ENCODE data around the gene TCAIM. TPM values are rescaled to one million over a fixed set of nuclear protein-coding genes. Genes with fewer than 3 reads are reported as not detected.

Gene TCAIM
- total RNA-seq, 2 experiments from 2014 or later: 13.7 to 16.2 TPM

- Mint-ChIP-seq H3K9me3 (ENCODE audit: low read depth) (no peaks in the 10 kb centered on the region), H3K36me3 (no peaks in the 10 kb centered on the region), H3K4me3 (no peak overlapping the region), H3K27me3 (peaks cover 2% of the 10 kb centered on the region), H3K4me1 (no peaks in the 10 kb centered on the region), H3K27ac (no peak overlapping the region)
- CTCF ChIA-PET: no interaction called here
- ATAC-seq: no peak
- DNase-seq: no peak
Observed at GRCh38 chr3:44428910-44429309, 90.3 kb downstream of the TCAIM start.

- H3K4me3 Mint-ChIP-seq: no peak overlapping the region
- ATAC-seq: no peak
- peaks cover 2% of the 10 kb centered on the region for H3K27me3 Mint-ChIP-seq
Observed at GRCh38 chr3:44429459-44429858, 90.9 kb downstream of the TCAIM start.

GRCh38 chr3:44430466-44430865, 91.9 kb downstream of the TCAIM start:
- Mint-ChIP-seq H3K9me3 (ENCODE audit: low read depth) (no peaks in the 10 kb centered on the region), H3K27me3 (peaks cover 2% of the 10 kb centered on the region), H3K4me3 (no peak overlapping the region), H3K4me1 (no peaks in the 10 kb centered on the region), H3K36me3 (no peaks in the 10 kb centered on the region), H3K27ac (no peak overlapping the region)
- ATAC-seq (no peak), DNase-seq (no peak)
- CTCF ChIA-PET: no interaction called here

More at GRCh38 chr3:44429459-44429858, 90.9 kb downstream of the TCAIM start:
- H3K36me3 Mint-ChIP-seq: no peaks in the 10 kb centered on the region
- no peak for DNase-seq
- no peaks in the 10 kb centered on the region for H3K9me3 Mint-ChIP-seq (ENCODE audit: low read depth)
- no peaks in the 10 kb centered on the region for H3K4me1 Mint-ChIP-seq
- no peak overlapping the region for H3K27ac Mint-ChIP-seq
- CTCF ChIA-PET: no interaction called here

DNA sequence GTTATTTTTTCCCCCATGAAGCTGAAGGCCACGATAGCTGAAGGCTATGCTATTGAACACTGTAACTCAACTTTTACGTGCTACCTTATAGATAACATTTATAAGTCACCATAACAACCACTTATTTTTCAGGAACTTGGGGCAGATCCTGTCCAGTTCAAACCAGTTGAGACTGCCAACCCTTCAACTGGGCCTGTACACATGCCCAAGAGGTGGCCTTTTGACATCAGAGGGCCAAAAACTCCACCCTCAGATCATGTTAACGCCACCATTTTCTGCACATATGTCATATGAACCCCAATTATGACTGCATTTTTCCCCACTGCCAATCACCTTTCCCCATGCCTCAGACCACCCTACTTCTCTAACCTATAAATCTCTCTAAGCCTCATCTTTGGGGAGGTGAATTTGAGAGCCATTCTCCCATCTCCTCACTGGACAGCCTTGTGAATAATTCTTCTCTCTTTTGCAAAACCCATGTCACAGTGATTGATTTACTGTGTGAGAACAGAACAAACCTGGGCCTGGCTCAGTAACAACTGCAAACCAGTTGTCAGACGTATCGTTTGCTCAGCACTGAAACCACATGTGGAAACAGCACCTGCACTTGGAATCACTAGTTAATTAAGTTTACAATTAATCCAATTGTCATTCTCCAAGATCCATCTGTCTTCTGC, 96.4 kb downstream of the TCAIM start:
- no peak overlapping the region for H3K27ac Mint-ChIP-seq
- H3K27me3 Mint-ChIP-seq: no peaks in the 10 kb centered on the region

DNA sequence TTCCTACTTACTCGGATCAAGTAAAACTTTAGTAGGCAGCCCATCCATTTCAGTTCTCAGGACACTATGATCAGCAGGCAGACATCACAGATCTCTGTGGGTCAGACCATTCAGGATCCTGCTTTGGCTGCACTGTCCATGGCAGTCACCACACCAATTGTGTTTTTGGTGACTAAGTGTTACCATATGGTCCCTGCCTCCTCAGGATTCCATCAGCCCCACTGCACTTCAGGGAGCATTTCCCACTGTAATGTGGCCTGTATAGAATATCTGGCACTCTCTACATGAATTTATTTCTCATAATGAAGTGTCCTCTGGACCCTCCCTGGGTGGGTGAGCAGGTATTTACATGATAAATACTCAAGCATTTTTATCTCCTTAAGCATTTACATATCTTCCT, 97.6 kb downstream of the TCAIM start:
- no peaks in the 10 kb centered on the region for H3K27me3 Mint-ChIP-seq
- H3K27ac Mint-ChIP-seq: no peak overlapping the region
- ATAC-seq: no peak
- H3K4me3 Mint-ChIP-seq: no peak overlapping the region
- H3K9me3 Mint-ChIP-seq (ENCODE audit: low read depth): no peaks in the 10 kb centered on the region
- H3K36me3 Mint-ChIP-seq: peaks cover 13% of the 10 kb centered on the region
- CTCF ChIA-PET: no interaction called here
- H3K4me1 Mint-ChIP-seq: peaks cover 21% of the 10 kb centered on the region
- no peak for DNase-seq

More for the DNA sequence above, 96.4 kb downstream of the TCAIM start:
- Mint-ChIP-seq H3K9me3 (ENCODE audit: low read depth) (no peaks in the 10 kb centered on the region), H3K4me1 (peaks cover 11% of the 10 kb centered on the region), H3K36me3 (peaks cover 9% of the 10 kb centered on the region), H3K4me3 (no peak overlapping the region)
- DNase-seq (no peak), ATAC-seq (no peak)
- CTCF ChIA-PET: no interaction called here

- Mint-ChIP-seq H3K27me3 (no peaks in the 10 kb centered on the region), H3K27ac (no peak overlapping the region), H3K36me3 (peaks cover 27% of the 10 kb centered on the region), H3K4me3 (no peak overlapping the region), H3K4me1 (peaks cover 36% of the 10 kb centered on the region), H3K9me3 (ENCODE audit: low read depth) (no peaks in the 10 kb centered on the region)
- CTCF ChIA-PET: no interaction called here
- no peak for DNase-seq
- ATAC-seq: no peak
Observed at GRCh38 chr3:44437800-44438199, 99.2 kb downstream of the TCAIM start.

- peak overlapping the region; percentile 87 for H3K27ac Mint-ChIP-seq
- peaks cover 36% of the 10 kb centered on the region for H3K36me3 Mint-ChIP-seq
- ATAC-seq: peak; percentile 94
- peak overlapping the region; percentile 49 for H3K4me3 Mint-ChIP-seq
- H3K9me3 Mint-ChIP-seq (ENCODE audit: low read depth): no peaks in the 10 kb centered on the region
- peaks cover 39% of the 10 kb centered on the region for H3K4me1 Mint-ChIP-seq
- no peaks in the 10 kb centered on the region for H3K27me3 Mint-ChIP-seq
- CTCF ChIA-PET: interaction anchor here (0.8 to 1.4 kb wide), 4 partner anchors 21 to 195 kb away, joined by 3 to 4 read pairs (median 3); partner anchors contain the start of gene TCAIM
- DNase-seq: peak; percentile 88
Observed at GRCh38 chr3:44439499-44440295, 101.1 kb downstream of the TCAIM start.

GRCh38 chr3:44442596-44443309, 104.2 kb downstream of the TCAIM start:
- DNase-seq (peak; percentile 48), ATAC-seq (no peak)
- Mint-ChIP-seq H3K4me1 (peaks cover 39% of the 10 kb centered on the region), H3K36me3 (peaks cover 59% of the 10 kb centered on the region), H3K27ac (peak overlapping the region; percentile 3), H3K9me3 (ENCODE audit: low read depth) (peaks cover 8% of the 10 kb centered on the region), H3K4me3 (no peak overlapping the region), H3K27me3 (no peaks in the 10 kb centered on the region)
- CTCF ChIA-PET: interaction anchor here (0.5 kb wide), 1 partner anchor 358 kb away, joined by 3 read pairs; no protein-coding TSS in a partner anchor

GRCh38 chr3:44444437-44444836, 105.9 kb downstream of the TCAIM start:
- DNase-seq (no peak), ATAC-seq (no peak)
- H3K4me1 Mint-ChIP-seq: peaks cover 33% of the 10 kb centered on the region
- H3K27ac Mint-ChIP-seq: no peak overlapping the region
- peaks cover 71% of the 10 kb centered on the region for H3K36me3 Mint-ChIP-seq
- H3K4me3 Mint-ChIP-seq: no peak overlapping the region
- CTCF ChIA-PET: no interaction called here
- H3K9me3 Mint-ChIP-seq (ENCODE audit: low read depth): peaks cover 16% of the 10 kb centered on the region
- H3K27me3 Mint-ChIP-seq: no peaks in the 10 kb centered on the region

- ATAC-seq (no peak), DNase-seq (no peak)
- H3K27me3 Mint-ChIP-seq: no peaks in the 10 kb centered on the region
- peaks cover 74% of the 10 kb centered on the region for H3K36me3 Mint-ChIP-seq
- CTCF ChIA-PET: no interaction called here
- H3K27ac Mint-ChIP-seq: no peak overlapping the region
- H3K4me1 Mint-ChIP-seq: peaks cover 27% of the 10 kb centered on the region
- H3K4me3 Mint-ChIP-seq: no peak overlapping the region
- H3K9me3 Mint-ChIP-seq (ENCODE audit: low read depth): peaks cover 16% of the 10 kb centered on the region
Observed at GRCh38 chr3:44444896-44445691, 106.5 kb downstream of the TCAIM start.

DNA sequence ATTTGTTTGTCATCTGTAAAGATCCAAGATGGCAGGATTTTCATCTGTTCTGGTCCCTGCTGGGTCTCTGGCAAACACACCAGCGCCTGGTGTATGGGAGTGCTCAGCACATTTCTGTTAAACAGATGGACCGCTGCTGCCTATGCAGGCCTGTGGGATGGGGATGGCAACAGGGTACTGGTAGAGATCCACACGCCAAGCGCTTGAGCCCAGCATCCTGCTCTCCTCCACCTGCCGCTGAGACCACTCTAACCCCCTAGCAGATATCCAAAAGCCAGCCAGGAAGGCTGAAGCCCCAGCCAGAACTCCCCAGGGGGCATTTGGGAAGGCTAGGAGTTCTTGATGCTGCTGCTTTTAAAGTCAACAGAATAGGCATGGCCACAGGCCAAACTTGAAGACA, 107.2 kb downstream of the TCAIM start:
- Mint-ChIP-seq H3K36me3 (peaks cover 78% of the 10 kb centered on the region), H3K27me3 (no peaks in the 10 kb centered on the region), H3K4me1 (peaks cover 20% of the 10 kb centered on the region), H3K4me3 (no peak overlapping the region), H3K9me3 (ENCODE audit: low read depth) (peaks cover 18% of the 10 kb centered on the region), H3K27ac (no peak overlapping the region)
- DNase-seq (no peak), ATAC-seq (no peak)
- CTCF ChIA-PET: no interaction called here

- ATAC-seq (no peak), DNase-seq (no peak)
- CTCF ChIA-PET: no interaction called here
- Mint-ChIP-seq H3K27ac (no peak overlapping the region), H3K4me1 (peaks cover 10% of the 10 kb centered on the region), H3K27me3 (no peaks in the 10 kb centered on the region), H3K36me3 (peaks cover 80% of the 10 kb centered on the region), H3K9me3 (ENCODE audit: low read depth) (peaks cover 18% of the 10 kb centered on the region), H3K4me3 (no peak overlapping the region)
Observed at GRCh38 chr3:44446929-44447328, 108.4 kb downstream of the TCAIM start.

DNA sequence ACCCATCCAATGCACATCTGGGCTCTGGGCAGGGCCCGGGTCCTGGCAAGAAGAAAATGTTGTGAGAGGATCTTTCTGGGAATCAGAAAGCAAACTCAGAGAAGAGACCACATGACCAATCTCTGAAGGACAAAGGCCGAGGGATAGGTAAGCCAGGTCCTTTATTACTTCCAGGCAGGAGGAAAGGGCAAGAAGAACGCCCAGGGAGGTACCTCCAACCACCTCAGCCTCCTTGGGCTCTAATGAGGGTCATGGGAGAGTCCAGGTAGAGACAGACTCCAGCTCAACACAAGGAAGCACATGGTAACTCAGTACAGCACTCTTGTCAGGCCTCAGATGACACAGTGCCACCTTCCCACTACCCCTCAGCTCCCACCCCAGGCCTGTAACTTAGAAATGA, 112.9 kb downstream of the TCAIM start:
- Mint-ChIP-seq H3K27me3 (no peaks in the 10 kb centered on the region), H3K9me3 (ENCODE audit: low read depth) (peaks cover 16% of the 10 kb centered on the region), H3K36me3 (peaks cover 82% of the 10 kb centered on the region), H3K27ac (no peak overlapping the region), H3K4me3 (no peak overlapping the region), H3K4me1 (no peaks in the 10 kb centered on the region)
- DNase-seq (no peak), ATAC-seq (no peak)
- CTCF ChIA-PET: no interaction called here
